ENCODE data around the gene REEP2.

GRCh38 chr5:138466125-138466899 is 27.5 kb downstream of the REEP2 start:
- TF ChIP-seq CTCF (conservative IDR thresholded peaks at IDR 0.05; ENCODE audit: low read length) (no peak), EZH2phosphoT487 (IDR thresholded peaks at IDR 0.05; ENCODE audit: borderline replicate concordance) (no peak)
